B cell (primary cell): Measurements from ENCODE around the gene SMC1B.

Experiments used
- EZH2 ChIP-seq: IDR thresholded peaks from 2 replicates; pipeline ENCODE4 v1.6.1; 2012; ENCODE audit warnings: borderline replicate concordance, low read depth, mild to moderate bottlenecking, moderate library complexity, low read length; ENCODE audit not compliant: insufficient read depth, poor library complexity, severe bottlenecking
- TF ChIP-seq, protein P1 (sequence below): fragments of 200-600 bp; IDR thresholded peaks from one replicate; pipeline ENCODE4 v1.8.0; 2022; ENCODE audit warnings: antibody characterized with exemption, mild to moderate bottlenecking

DNA sequence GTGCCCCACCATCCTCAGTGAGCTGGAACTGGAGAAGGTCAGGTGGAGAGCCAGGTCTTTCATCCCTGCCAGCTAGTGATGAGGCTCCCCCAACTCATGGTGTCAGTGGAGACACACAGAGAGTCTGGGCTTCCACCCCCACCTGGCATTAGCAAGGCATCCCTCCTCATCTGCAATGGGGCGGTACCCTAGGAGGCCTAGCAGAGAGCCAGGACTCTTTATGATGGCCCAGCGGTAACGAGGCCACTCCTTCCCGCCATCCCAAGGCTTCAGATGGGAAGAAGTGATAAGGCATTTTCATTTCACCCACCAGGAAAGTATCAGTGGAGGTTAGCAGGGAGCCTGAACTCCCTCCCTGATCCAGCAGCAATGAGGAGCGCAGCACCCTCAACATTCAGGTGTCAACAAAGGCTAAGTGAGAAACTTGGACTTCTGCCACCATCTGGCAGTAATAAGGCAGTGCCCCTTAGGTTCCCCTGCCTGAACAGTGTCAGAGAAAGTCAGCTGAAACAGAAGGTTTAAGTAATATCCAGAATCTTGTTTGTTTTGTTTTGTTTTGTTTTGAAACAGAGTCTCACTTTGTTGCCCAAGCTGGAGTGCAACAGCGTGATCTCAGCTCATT, 48.7 kb upstream of the SMC1B start:
- TF ChIP-seq, protein P1, sequence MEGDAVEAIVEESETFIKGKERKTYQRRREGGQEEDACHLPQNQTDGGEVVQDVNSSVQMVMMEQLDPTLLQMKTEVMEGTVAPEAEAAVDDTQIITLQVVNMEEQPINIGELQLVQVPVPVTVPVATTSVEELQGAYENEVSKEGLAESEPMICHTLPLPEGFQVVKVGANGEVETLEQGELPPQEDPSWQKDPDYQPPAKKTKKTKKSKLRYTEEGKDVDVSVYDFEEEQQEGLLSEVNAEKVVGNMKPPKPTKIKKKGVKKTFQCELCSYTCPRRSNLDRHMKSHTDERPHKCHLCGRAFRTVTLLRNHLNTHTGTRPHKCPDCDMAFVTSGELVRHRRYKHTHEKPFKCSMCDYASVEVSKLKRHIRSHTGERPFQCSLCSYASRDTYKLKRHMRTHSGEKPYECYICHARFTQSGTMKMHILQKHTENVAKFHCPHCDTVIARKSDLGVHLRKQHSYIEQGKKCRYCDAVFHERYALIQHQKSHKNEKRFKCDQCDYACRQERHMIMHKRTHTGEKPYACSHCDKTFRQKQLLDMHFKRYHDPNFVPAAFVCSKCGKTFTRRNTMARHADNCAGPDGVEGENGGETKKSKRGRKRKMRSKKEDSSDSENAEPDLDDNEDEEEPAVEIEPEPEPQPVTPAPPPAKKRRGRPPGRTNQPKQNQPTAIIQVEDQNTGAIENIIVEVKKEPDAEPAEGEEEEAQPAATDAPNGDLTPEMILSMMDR, result no peak
- no peak for TF ChIP-seq EZH2
